CD4-positive, alpha-beta T cell (primary cell): ENCODE data around the gene TMEM273. TPM values are rescaled to one million over a fixed set of nuclear protein-coding genes. Genes with fewer than 3 reads are reported as not detected.

Experiments used
- ATAC-seq: fragments of 200-7000 bp; cut with Tn5 transposase; one replicate; pipeline ENCODE4 v1.10.0; 2022; ENCODE audit warnings: mild to moderate bottlenecking; ENCODE audit not compliant: poor library complexity
- CTCF ChIA-PET: fragments of 350-600 bp; sonication (Branson Sonifier 250); formaldehyde crosslinking; loops from one replicate; lab custom pipeline; 2021; ENCODE audit warnings: antibody characterized with exemption, inconsistent platforms; lab: Charles Lee
- POLR2A ChIA-PET: fragments of 350-600 bp; sonication (Branson Sonifier 250); formaldehyde crosslinking; loops from one replicate; lab custom pipeline; 2021; ENCODE audit warnings: antibody characterized with exemption, inconsistent platforms; lab: Charles Lee
- DNase-seq, 14 experiments: peaks; one replicate each; pipeline ENCODE4 v3.0.0-alpha.2; 2013 to 2020; ENCODE audit warnings: mixed read lengths in 2 of 14
- H3K27ac ChIP-seq, 2 donors: one replicate each; pipeline versions ENCODE4 v1.5.1 to v1.7.0; 2013; ENCODE audit warnings: low read length in 2 of 2, low read depth in 1 of 2, mild to moderate bottlenecking in 1 of 2
- H3K27me3 ChIP-seq, 2 experiments: 1 replicate in 1 of 2; 2 replicates in 1 of 2; pipeline versions ENCODE4 v1.6.1 to v1.7.0; 2013; ENCODE audit warnings: low read length in 2 of 2, control low read depth in 1 of 2, mild to moderate bottlenecking in 1 of 2, moderate library complexity in 1 of 2; ENCODE audit not compliant: insufficient read depth in 2 of 2, control insufficient read depth in 1 of 2
- H3K36me3 ChIP-seq: one replicate; pipeline ENCODE4 v1.6.1; 2013; ENCODE audit warnings: low read length, control low read depth; ENCODE audit not compliant: insufficient read depth
- H3K4me1 ChIP-seq: one replicate; pipeline ENCODE4 v1.6.1; 2013; ENCODE audit warnings: low read length, control low read depth; ENCODE audit not compliant: insufficient read depth
- H3K4me3 ChIP-seq: one replicate; pipeline ENCODE4 v1.5.1; 2013; ENCODE audit warnings: mild to moderate bottlenecking, low read length, moderate library complexity
- H3K9me3 ChIP-seq, 2 experiments: 1 replicate in 1 of 2; 2 replicates in 1 of 2; pipeline versions ENCODE4 v1.6.1 to v1.7.0; 2013; ENCODE audit warnings: low read length in 2 of 2, mild to moderate bottlenecking in 2 of 2, control low read depth in 1 of 2, moderate library complexity in 1 of 2; ENCODE audit not compliant: control insufficient read depth in 1 of 2, insufficient read depth in 1 of 2
- H3K27ac Mint-ChIP-seq: one replicate; pipeline ENCODE4 v1.8.0; 2020; ENCODE audit warnings: mixed read lengths
- H3K27me3 Mint-ChIP-seq: one replicate; pipeline ENCODE4 v1.8.0; 2021; ENCODE audit warnings: mixed read lengths
- H3K36me3 Mint-ChIP-seq: one replicate; pipeline ENCODE4 v1.8.0; 2021; ENCODE audit warnings: low read depth, mixed read lengths
- H3K4me1 Mint-ChIP-seq: one replicate; pipeline ENCODE4 v1.8.0; 2021; ENCODE audit warnings: low read depth, mixed read lengths
- H3K4me3 Mint-ChIP-seq: one replicate; pipeline ENCODE4 v1.8.0; 2020; ENCODE audit warnings: mild to moderate bottlenecking, mixed read lengths
- H3K9me3 Mint-ChIP-seq: one replicate; pipeline ENCODE4 v1.8.0; 2020; ENCODE audit warnings: mixed read lengths
- CTCF ChIP-seq: fragments of 200-600 bp; IDR thresholded peaks from one replicate; pipeline ENCODE4 v1.8.0; 2022; ENCODE audit warnings: antibody characterized with exemption, mild to moderate bottlenecking
- intact Hi-C, 2 experiments: fragments of 100-400 bp; cut with DNase I in 1 of 2; cut with micrococcal nuclease in 1 of 2; formaldehyde crosslinking; loops; one replicate each; pipeline versions ENCODE4 v1.15.1 to v1.9.0; 2023 to 2025; cut with DNase I, micrococcal nuclease
- total RNA-seq, 174 experiments: library from RNA in 2 of 174; stranded (reverse) in 2 of 174; gene quantifications; one replicate each; pipeline ENCODE4 v1.2.3 and lab custom pipeline; 2021 to 2026

TMEM273 gene
- total RNA-seq, 2 experiments from 2014 or later = 1.8 to 2.2 TPM

DNA sequence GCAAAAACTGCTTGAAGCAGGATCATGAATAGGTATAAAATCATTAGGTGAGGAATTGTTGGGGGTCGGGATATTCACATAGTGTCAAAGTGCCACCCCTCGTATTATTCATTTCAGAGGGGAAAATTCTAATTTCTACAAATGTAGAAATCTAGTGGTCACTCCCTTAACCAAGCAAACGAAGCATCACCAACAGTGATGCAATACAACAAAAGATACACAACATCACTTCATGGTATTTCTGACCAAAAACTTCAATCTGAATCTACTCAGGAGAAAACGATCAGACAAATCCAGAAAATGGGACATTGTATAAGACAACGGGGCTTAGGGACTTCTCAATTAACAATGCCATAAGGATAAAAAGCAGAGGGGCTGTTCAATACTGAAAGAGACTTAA lies 28.1 kb downstream of the TMEM273 start:
- no peaks in the 10 kb centered on the region for H3K9me3 ChIP-seq
- DNase-seq (no peak), ATAC-seq (no peak)
- CTCF ChIA-PET = no interaction called here
- H3K4me3 ChIP-seq = no peak overlapping the region
- Mint-ChIP-seq H3K9me3 (no peaks in the 10 kb centered on the region), H3K4me1 (peaks cover 7% of the 10 kb centered on the region), H3K36me3 (no peaks in the 10 kb centered on the region), H3K27ac (no peak overlapping the region), H3K27me3 (no peaks in the 10 kb centered on the region), H3K4me3 (no peak overlapping the region)
- POLR2A ChIA-PET = no interaction called here
- H3K27me3 ChIP-seq = no peaks in the 10 kb centered on the region
- no peaks in the 10 kb centered on the region for H3K36me3 ChIP-seq
- peaks cover 2% of the 10 kb centered on the region for H3K4me1 ChIP-seq
- TF ChIP-seq CTCF = no peak
- H3K27ac ChIP-seq = no peak overlapping the region
- intact Hi-C loops = loop anchor here in 1 of 2 experiments (10.0 kb wide), 2 partner anchors 175 to 795 kb away; no protein-coding TSS in a partner anchor

- CTCF ChIA-PET = interaction anchor here (0.6 kb wide), 1 partner anchor 61 kb away, joined by 3 read pairs; no protein-coding TSS in a partner anchor
- DNase-seq (no peak), ATAC-seq (no peak)
- POLR2A ChIA-PET = no interaction called here
- H3K4me1 Mint-ChIP-seq = no peaks in the 10 kb centered on the region
- no peaks in the 10 kb centered on the region for H3K27me3 Mint-ChIP-seq
- H3K27ac Mint-ChIP-seq = no peak overlapping the region
- no peak overlapping the region for H3K4me3 Mint-ChIP-seq
- TF ChIP-seq CTCF = no peak
- H3K4me3 ChIP-seq = no peak overlapping the region
- H3K27ac ChIP-seq = no peak overlapping the region
- no peaks in the 10 kb centered on the region for H3K27me3 ChIP-seq
- intact Hi-C loops = no loop called here
- H3K4me1 ChIP-seq = no peaks in the 10 kb centered on the region
- H3K36me3 Mint-ChIP-seq = no peaks in the 10 kb centered on the region
- H3K9me3 ChIP-seq = no peaks in the 10 kb centered on the region
- no peaks in the 10 kb centered on the region for H3K9me3 Mint-ChIP-seq
- H3K36me3 ChIP-seq = no peaks in the 10 kb centered on the region
Measured at GRCh38 chr10:49158915-49159314, 29.3 kb downstream of the TMEM273 start.

DNA sequence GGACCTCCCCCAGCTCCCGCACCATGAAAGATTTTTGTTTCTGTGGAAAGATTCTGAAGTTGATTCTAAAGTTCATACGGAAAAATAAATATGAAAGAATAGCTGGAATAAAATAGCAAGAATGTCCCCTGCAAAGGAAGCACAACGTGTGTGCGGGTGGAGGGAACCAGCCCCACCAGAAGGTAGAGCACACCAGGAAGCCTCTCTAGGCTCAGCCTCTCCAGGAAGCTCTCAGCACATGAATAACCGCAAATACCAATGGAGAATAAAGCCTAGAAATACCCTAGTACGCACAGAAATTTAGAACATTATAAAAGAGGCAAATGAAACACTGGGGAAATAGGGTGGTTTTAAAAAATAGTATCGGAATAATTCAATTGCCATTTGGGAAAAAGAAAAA lies 29.8 kb downstream of the TMEM273 start:
- ATAC-seq = no peak
- POLR2A ChIA-PET = no interaction called here
- Mint-ChIP-seq H3K4me1 (no peaks in the 10 kb centered on the region), H3K9me3 (no peaks in the 10 kb centered on the region), H3K4me3 (no peak overlapping the region), H3K27me3 (no peaks in the 10 kb centered on the region), H3K36me3 (no peaks in the 10 kb centered on the region), H3K27ac (no peak overlapping the region)
- no peaks in the 10 kb centered on the region for H3K9me3 ChIP-seq
- intact Hi-C loops = no loop called here
- TF ChIP-seq CTCF = no peak
- H3K36me3 ChIP-seq = no peaks in the 10 kb centered on the region
- H3K27me3 ChIP-seq = no peaks in the 10 kb centered on the region
- no peak for DNase-seq
- H3K27ac ChIP-seq = no peak overlapping the region
- H3K4me1 ChIP-seq = no peaks in the 10 kb centered on the region
- H3K4me3 ChIP-seq = no peak overlapping the region
- CTCF ChIA-PET = interaction anchor here (0.6 kb wide), 1 partner anchor 61 kb away, joined by 3 read pairs; no protein-coding TSS in a partner anchor
